PC-9 (cell line): ENCODE results near the gene CLASP1. TPM values are rescaled to one million over a fixed set of nuclear protein-coding genes. Genes with fewer than 3 reads are reported as not detected.

Experiments
- BruUV-seq: library from RNA; stranded (reverse); fragments of 400-500 nt; replicated peaks from 2 replicates; lab custom pipeline; 2021; lab: Mats Ljungman, UMichigan
- CTCF ChIA-PET: fragments of 300-600 bp; sonication (Branson Sonifier 250); formaldehyde crosslinking; loops from one replicate; lab custom pipeline; 2022; ENCODE audit warnings: antibody characterized with exemption; lab: Charles Lee
- POLR2A ChIA-PET: fragments of 300-600 bp; sonication (Branson Sonifier 250); formaldehyde crosslinking; loops from one replicate; lab custom pipeline; 2022; ENCODE audit warnings: antibody characterized with exemption; ENCODE audit not compliant: unreplicated experiment; lab: Charles Lee
- DNase-seq, 2 experiments: peaks; one replicate each; pipeline versions ENCODE4 v3.0.0 to v3.0.0-alpha.2; 2015 to 2022; ENCODE audit warnings: mixed read lengths in 1 of 2
- H2AFZ ChIP-seq: fragments of 200-600 bp; sonication (generic); 2 replicates; pipeline ENCODE4 v1.8.1; 2017; ENCODE audit warnings: antibody characterized with exemption
- H3F3A ChIP-seq: fragments of 200-600 bp; sonication (generic); 2 replicates; pipeline ENCODE4 v1.8.1; 2017; ENCODE audit warnings: antibody characterized with exemption, mild to moderate bottlenecking, low read depth; ENCODE audit not compliant: insufficient read depth
- H3K27ac ChIP-seq: fragments of 200-600 bp; sonication (generic); 2 replicates; pipeline ENCODE4 v1.6.1; 2016; ENCODE audit warnings: mixed run types
- H3K27me3 ChIP-seq: fragments of 200-600 bp; sonication (generic); 2 replicates; pipeline ENCODE4 v1.6.1; 2016; ENCODE audit warnings: low read depth, mixed run types; ENCODE audit not compliant: insufficient read depth
- H3K36me3 ChIP-seq: fragments of 200-600 bp; sonication (generic); 2 replicates; pipeline ENCODE4 v1.6.1; 2016; ENCODE audit warnings: low read depth, mixed run types
- H3K4me1 ChIP-seq: fragments of 200-600 bp; sonication (generic); replicated peaks from 2 replicates; pipeline ENCODE4 v1.6.1; 2016; ENCODE audit warnings: mixed run types; ENCODE audit not compliant: insufficient read depth
- H3K4me2 ChIP-seq: fragments of 200-600 bp; sonication (generic); 2 replicates; pipeline ENCODE4 v1.6.1; 2017; ENCODE audit warnings: mixed run types
- H3K4me3 ChIP-seq: fragments of 200-600 bp; sonication (generic); 2 replicates; pipeline ENCODE4 v1.6.1; 2016; ENCODE audit warnings: mixed run types
- H3K79me2 ChIP-seq: fragments of 200-600 bp; sonication (generic); 2 replicates; pipeline ENCODE4 v1.6.1; 2017; ENCODE audit warnings: low read depth, mixed run types
- H3K9me2 ChIP-seq: fragments of 200-600 bp; sonication (generic); 2 replicates; pipeline ENCODE4 v1.8.1; 2017; ENCODE audit warnings: mild to moderate bottlenecking; ENCODE audit not compliant: insufficient read depth
- H3K9me3 ChIP-seq: fragments of 200-600 bp; sonication (generic); 2 replicates; pipeline ENCODE4 v1.8.1; 2016; ENCODE audit warnings: low read depth; ENCODE audit not compliant: insufficient read depth
- H4K20me1 ChIP-seq: fragments of 200-600 bp; sonication (generic); 2 replicates; pipeline ENCODE4 v1.8.1; 2017; ENCODE audit not compliant: insufficient read depth
- CTCF ChIP-seq: fragments of 200-600 bp; sonication (generic); conservative IDR thresholded peaks from 2 replicates; pipeline ENCODE4 v1.6.1; 2017; ENCODE audit warnings: mixed run types, antibody characterized with exemption, mild to moderate bottlenecking, moderate library complexity
- EZH2 ChIP-seq: fragments of 200-600 bp; sonication (generic); IDR thresholded peaks from 2 replicates; pipeline ENCODE4 v1.8.0; 2017; ENCODE audit warnings: antibody characterized with exemption, low read depth
- intact Hi-C: fragments of 100-400 bp; cut with micrococcal nuclease; formaldehyde crosslinking; loops from one replicate; pipeline ENCODE4 v1.10.0; 2022; ENCODE audit not compliant: unreplicated experiment
- total RNA-seq: library from RNA; stranded (reverse); gene quantifications from 2 replicates; pipeline ENCODE4 v1.2.3, GENCODE V29; 2021

The CLASP1 gene
- total RNA-seq, 1 experiment from 2014 or later = 61.8 TPM

- H3K36me3 ChIP-seq = no peaks in the 10 kb centered on the region
- H3K4me1 ChIP-seq = 0 out of 2 replicates have a peak, but pooled peaks cover 3% of the 10 kb centered on the region
- no peak overlapping the region for H3K4me2 ChIP-seq
- no peak overlapping the region for H2AFZ ChIP-seq
- no peaks in the 10 kb centered on the region for H3K9me2 ChIP-seq
- 0 out of 2 replicates have a peak, but pooled peaks cover 4% of the 10 kb centered on the region for H4K20me1 ChIP-seq
- H3K27me3 ChIP-seq = no peaks in the 10 kb centered on the region
- no peak overlapping the region for H3K4me3 ChIP-seq
- no peaks in the 10 kb centered on the region; the same call in 1 of the 2 replicates for H3K79me2 ChIP-seq
- ChIA-PET CTCF (no interaction called here), POLR2A (no interaction called here)
- no TSS peak for BruUV-seq
- H3K27ac ChIP-seq = no peak overlapping the region
- peaks cover 9% of the 10 kb centered on the region for H3F3A ChIP-seq
- intact Hi-C loops = no loop called here
- DNase-seq = no peak
- TF ChIP-seq CTCF (no peak), EZH2 (no peak)
- no peaks in the 10 kb centered on the region for H3K9me3 ChIP-seq
These were observed 78.6 kb downstream of the CLASP1 start for GRCh38 chr2:121570667-121571055.

- Histone ChIP-seq H3K4me3 (no peak overlapping the region), H2AFZ (no peak overlapping the region), H3K79me2 (no peaks in the 10 kb centered on the region; the same call in 1 of the 2 replicates), H4K20me1 (peaks cover 5% of the 10 kb centered on the region; the same call in 1 of the 2 replicates), H3F3A (peaks cover 9% of the 10 kb centered on the region), H3K4me1 (0 out of 2 replicates have a peak, but pooled peaks cover 3% of the 10 kb centered on the region), H3K9me2 (no peaks in the 10 kb centered on the region), H3K4me2 (no peak overlapping the region), H3K36me3 (no peaks in the 10 kb centered on the region), H3K9me3 (no peaks in the 10 kb centered on the region), H3K27ac (no peak overlapping the region), H3K27me3 (no peaks in the 10 kb centered on the region)
- no TSS peak for BruUV-seq
- ChIA-PET POLR2A (no interaction called here), CTCF (no interaction called here)
- DNase-seq = no peak
- TF ChIP-seq EZH2 (no peak), CTCF (no peak)
- intact Hi-C loops = no loop called here
These were observed 79.1 kb downstream of the CLASP1 start for GRCh38 chr2:121570036-121570666.

- Histone ChIP-seq H3K4me1 (no peaks in the 10 kb centered on the region), H3K79me2 (no peaks in the 10 kb centered on the region; the same call in 1 of the 2 replicates), H3K9me3 (no peaks in the 10 kb centered on the region), H2AFZ (no peak overlapping the region), H3K27me3 (no peaks in the 10 kb centered on the region), H3K36me3 (no peaks in the 10 kb centered on the region), H3K4me3 (no peak overlapping the region), H3K4me2 (no peak overlapping the region), H3K27ac (no peak overlapping the region), H4K20me1 (peaks cover 8% of the 10 kb centered on the region; the same call in 1 of the 2 replicates), H3F3A (no peaks in the 10 kb centered on the region), H3K9me2 (no peaks in the 10 kb centered on the region)
- intact Hi-C loops = no loop called here
- no peak for DNase-seq
- POLR2A ChIA-PET = interaction anchor here (0.6 kb wide), 1 partner anchor 60 kb away, joined by 6 read pairs; no protein-coding TSS in a partner anchor
- CTCF ChIA-PET = no interaction called here
- TF ChIP-seq CTCF (no peak), EZH2 (no peak)
- BruUV-seq = no TSS peak
These were observed 81.3 kb downstream of the CLASP1 start for GRCh38 chr2:121567957-121568409.
